Dermis blood vessel endothelial cell (primary cell): Measurements from ENCODE around the gene BTBD6. TPM values are rescaled to one million over a fixed set of nuclear protein-coding genes. Genes with fewer than 3 reads are reported as not detected.
A peak's percentile ranks its signal among the peaks of the same experiment; 100 is the strongest.

ENCODE experiments used
- DNase-seq: peaks from one replicate; pipeline ENCODE4 v3.0.0; 2010
- total RNA-seq: library from RNA; depleted of rRNA; stranded (reverse); fragments of >200 nt; gene quantifications from 2 replicates; pipeline ENCODE4 v1.2.3, GENCODE V29; 2014

Gene BTBD6
- 68.1 and 81.5 TPM in 2 replicates for total RNA-seq

DNA sequence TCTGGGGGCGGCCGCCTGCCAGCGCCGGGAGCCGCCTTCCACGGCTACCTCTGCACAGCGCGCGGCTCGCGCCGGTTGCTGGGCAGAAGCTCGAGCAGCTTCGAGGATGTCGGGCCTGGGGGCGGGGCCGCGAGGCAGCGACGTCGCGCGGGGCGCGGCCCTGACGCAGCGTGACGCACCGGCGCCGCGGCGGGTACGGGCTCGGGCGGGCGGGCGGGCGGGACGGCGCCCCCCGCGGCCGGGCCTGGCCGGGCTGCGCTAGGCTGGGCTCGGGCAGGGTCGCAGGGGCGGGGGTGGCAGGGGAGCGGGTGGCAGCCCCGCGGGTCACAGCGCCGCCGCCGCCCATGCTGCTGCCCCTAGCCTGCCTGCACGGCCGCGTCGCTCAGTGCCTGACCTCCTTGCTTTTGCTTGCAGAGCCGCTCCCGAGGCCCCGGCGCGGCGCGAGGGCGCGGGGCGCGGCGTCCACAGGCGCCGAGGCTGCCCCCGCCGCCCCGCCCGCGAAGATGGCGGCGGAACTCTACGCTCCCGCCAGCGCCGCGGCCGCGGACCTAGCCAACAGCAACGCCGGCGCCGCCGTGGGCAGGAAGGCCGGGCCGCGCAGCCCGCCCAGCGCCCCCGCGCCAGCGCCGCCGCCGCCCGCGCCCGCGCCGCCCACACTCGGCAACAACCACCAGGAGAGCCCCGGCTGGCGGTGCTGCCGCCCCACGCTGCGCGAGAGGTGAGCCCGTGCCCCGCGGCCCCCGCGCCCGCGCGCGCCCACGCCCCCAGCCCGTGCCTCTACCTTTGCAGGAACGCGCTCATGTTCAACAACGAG lies at the start of gene BTBD6:
Gene BTBD6 (plus strand): TSS at position 166 of the 814 bp plus-strand sequence. CDS start 179 bp downstream, at position 345.
- peak; percentile 90 for DNase-seq

DNA sequence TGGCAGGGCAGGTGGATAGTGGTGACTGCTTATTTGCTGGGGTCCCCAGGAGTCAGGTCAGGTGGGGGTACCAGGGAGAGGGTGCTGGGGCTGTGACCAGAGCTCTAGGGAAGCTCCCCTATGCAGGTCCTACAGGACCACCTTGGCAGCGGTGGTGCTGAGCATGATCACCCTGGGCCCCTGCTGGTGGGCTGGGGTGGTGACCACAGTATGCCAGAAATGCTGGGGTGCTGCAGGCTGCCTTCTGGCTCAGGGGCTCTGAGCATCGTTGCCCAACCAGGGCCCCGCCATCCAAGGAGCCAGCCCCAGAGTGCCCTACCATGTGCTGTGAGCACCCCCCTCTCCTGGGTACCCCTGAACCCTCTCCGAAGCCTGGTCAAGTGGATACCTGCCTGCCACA lies 49.7 kb upstream of the BTBD6 start:
- DNase-seq, result no peak

GRCh38 chr14:105199093-105199492 lies 49.2 kb upstream of the BTBD6 start:
- DNase-seq, result peak; percentile 88

DNA sequence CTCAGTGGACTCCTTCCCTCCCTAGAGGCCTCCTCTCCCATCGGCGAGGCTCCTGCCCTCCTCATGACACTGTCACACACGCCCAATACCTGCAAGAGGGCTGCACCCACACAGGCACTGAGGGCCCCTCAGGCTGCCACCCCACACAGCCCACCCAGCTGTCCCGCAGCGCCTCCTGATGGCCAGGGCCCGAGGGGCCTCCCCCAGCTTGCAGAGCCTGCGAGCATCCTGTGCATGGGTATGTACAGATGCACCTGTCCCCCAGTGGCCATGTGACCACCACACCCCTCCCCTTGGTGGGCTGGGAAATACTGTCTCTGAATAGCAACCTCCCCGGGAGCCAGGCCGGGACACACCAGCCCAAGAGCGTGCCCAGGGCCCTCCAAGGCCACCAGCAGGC lies 48.3 kb upstream of the BTBD6 start:
- DNase-seq, result peak; percentile 30

GRCh38 chr14:105200641-105201040 lies 47.7 kb upstream of the BTBD6 start:
- no peak for DNase-seq

DNA sequence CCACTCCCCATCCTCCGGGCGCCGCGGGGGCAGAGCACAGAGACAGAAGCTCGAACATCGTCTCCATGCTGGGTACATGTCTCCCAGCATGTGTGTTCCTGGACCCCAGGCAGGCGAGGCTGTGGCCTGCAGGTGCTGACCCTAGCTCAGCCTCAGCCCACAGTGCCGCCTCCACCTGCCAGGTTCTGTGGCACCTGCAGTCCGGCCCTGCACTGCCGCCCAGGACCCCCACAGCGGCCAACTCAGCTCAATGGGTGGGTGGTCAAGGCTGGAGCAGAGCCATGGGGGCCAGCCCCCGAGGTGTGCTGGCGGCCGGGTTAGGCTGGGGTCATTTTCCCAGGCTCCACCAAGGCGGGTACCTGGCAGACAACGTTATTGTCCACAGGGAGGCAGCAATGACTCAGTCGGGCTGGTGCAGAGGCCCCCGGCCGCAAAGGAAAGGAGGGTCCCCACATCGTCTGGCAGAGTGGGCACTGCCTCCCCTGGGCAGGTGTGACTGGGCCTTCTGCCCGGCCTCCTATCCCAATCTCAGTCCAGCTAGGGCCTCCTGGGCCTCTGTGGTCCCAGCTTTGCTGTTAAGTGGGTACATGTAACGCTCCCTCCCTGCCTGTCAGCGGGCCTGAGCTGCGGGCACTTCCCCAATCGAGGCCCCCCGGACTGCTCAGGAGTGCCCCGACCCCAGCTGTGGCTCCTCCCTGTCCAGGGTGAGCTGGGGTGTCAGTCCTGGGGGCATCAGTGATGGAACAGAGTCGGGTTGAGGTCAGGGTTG lies 47.0 kb upstream of the BTBD6 start:
- DNase-seq, result peak; percentile 31

GRCh38 chr14:105201925-105202513 lies 46.3 kb upstream of the BTBD6 start:
- peak; percentile 45 for DNase-seq

DNA sequence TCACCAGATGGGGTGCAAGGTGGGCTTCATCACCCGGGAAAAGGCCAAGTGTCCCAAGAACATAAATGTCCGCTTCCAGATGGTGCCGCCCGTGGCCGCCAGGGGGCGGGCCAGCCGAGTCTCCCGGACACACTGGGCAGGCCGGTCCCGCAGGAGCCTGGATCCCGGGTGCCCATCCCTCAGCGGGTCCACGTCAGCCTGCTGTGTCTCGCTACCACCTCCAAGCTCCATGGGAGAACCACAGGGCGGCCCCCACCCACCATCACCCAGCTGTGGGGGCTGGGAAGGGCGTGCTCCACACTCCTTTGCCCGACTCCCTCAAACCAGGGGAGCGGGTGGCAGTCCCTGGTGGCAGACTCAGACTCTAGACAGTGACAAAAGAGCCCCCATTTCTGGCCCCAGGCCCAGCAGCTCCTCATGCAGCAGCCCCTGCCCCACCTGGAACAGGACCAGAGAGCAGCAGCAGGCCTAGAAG lies 45.2 kb upstream of the BTBD6 start:
- peak; percentile 76 for DNase-seq

- no peak for DNase-seq
These were observed 44.6 kb upstream of the BTBD6 start for GRCh38 chr14:105203701-105204100.

DNA sequence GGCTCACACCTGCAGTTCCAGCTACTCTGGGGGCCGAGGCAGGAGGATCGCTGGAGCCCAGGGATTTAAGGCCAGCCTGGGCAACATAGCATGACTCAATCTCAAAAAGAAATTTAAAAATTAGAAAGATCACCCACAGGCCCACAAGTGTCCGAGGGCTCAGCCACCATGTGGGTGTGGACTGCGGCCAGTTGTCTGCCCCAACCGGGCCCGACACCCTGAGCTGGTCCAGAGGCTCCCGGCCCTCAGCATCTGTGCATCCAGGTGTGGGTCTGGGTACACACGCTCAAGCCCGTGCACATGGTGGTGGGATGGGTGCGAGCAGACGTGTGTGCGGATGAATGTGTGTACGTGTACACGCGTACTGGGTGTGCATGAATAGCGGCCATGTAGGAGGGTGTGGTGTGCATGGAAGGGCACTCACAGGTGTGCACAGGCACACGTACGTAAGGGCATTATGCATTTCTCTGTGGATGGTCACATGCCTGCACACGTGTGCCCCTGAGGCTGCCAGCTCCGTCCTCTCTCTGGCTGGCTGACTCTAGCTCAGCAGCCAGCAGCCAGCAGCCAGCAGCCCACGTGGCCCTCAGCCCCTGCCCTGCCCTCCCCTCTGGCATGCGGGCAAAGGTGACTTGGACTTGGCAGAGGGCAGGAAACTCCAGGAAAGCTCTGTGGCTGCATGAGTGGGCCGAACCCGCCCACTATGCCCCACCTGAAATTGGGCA lies 44.0 kb upstream of the BTBD6 start:
- peak; percentile 33 for DNase-seq

DNA sequence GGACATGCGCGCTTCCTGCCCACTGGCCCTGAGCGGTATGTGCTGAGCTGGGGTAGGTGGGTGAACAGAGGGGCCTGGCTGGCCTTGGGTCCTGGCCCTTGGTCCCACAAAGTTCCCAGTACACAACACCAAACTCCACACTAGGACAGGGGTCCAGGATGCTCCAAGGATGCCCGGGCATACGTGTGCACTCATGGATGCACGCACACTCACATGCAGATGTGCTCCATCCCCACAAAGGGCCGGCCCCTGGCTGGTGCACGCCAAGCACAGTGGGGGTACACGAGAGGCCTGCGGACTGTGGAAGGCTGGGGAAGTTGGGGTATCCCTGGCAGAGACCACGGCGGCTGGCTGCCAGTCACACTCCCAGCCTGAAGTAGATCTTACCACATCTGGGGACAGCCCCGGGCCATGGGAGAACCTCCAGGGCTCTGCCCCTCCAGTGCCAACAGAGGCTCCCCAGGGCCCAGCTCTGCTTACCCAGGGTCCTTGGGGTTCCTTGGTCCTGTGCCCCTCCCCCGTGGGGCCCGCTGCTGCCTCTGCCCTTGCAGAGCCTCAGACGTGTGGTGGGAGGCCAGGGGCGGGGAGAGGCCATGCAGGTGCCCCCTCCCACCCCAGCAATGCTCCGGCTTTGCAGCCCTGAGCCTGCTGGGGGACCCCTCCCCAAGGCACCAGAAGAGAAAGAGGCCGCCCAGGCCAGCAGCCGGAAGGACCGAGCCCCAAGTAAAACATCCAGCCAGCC lies 43.2 kb upstream of the BTBD6 start:
- DNase-seq, result no peak

GRCh38 chr14:105205673-105206208 lies 42.6 kb upstream of the BTBD6 start:
- DNase-seq, result no peak

GRCh38 chr14:105206873-105207272 lies 41.5 kb upstream of the BTBD6 start:
- no peak for DNase-seq

GRCh38 chr14:105207460-105207901 lies 40.9 kb upstream of the BTBD6 start:
- DNase-seq, result no peak

- no peak for DNase-seq
These were observed 40.2 kb upstream of the BTBD6 start for GRCh38 chr14:105207996-105208737.

DNA sequence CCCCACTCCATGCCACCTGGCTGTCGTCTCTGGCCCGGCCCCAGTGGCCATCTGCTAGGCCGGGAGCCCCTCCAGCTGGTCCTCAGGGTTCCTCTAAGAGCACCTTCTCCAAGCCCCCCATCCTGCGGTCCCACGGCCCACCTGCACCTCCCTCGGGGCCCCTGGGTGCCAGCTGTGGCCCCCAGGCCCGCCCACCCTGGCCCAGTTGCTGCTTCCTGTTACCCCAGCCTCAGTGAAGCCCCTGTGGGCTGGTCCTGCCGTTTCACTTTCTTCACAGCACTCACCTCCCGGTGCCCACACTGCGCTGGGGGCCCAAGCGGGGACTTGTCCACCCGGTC lies 39.6 kb upstream of the BTBD6 start:
- no peak for DNase-seq

- DNase-seq, result no peak
These were observed 39.2 kb upstream of the BTBD6 start for GRCh38 chr14:105209091-105209490.

DNA sequence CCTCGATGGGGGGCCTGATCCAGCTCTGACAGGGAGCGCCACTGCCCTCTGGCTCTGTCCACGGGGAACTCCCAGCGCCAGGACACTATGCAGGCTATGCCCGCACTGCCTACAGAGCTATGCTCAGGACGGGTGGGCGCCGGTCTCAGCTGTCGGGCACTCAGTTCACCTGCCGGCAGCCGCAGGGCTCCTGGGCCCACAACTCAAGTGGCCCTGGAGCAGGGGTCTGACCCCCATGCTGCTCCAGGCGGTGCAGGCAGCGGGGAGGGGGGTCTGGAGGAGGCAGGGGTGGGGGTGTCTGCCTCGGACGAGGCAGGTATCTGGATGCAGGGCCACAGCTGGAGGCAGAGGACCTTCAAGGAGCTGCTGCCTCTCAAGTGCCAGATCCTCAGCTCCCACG lies 38.7 kb upstream of the BTBD6 start:
- DNase-seq, result no peak

GRCh38 chr14:105210266-105211025 lies 37.9 kb upstream of the BTBD6 start:
- DNase-seq, result no peak

DNA sequence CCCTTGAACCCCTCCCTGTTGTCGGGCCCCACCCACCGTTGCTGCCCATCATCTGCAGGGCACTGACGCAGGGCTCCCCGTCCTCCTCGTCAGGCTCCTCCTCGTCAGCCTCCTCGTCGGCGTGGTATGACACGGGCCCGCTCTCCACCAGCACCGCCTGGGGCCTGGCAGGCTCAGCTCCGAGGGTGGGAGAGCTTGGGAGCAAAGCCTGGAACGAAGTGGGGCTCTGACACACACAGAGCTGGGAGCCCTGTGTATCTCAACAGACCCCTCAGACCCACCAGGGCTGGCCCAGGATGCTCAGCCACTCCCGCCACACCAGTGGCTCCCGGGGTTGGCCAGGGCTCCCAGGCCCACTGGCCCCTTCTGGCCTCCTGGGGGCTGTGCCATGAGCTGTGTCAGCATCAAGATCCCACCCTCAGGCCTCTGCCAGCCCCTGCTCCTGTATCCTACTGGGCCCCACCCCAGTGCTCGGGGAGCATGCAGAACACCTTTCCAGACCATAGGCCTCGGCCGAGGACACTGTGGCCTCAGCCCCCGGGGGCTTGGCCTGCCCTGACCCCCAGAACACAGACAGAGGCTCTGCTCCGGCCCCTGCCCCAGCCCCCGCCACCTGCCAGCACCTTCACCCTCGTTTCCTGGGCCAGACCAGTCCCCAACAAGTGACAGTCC lies 37.1 kb upstream of the BTBD6 start:
- DNase-seq, result no peak
